Ovary (tissue), 9 donors: ENCODE measurements around the gene AMFR. TPM values are rescaled to one million over a fixed set of nuclear protein-coding genes. Genes with fewer than 3 reads are reported as not detected.

Experiments used
- DNase-seq, 5 donors: peaks; one replicate each; pipeline ENCODE4 v3.0.0-alpha.2; 2019 to 2020
- H3K27ac ChIP-seq, 2 donors: fragments of 200-600 bp; one replicate each; pipeline versions ENCODE4 v1.5.1 to v1.8.0; 2019 to 2022
- H3K27me3 ChIP-seq: fragments of 200-600 bp; one replicate; pipeline ENCODE4 v1.8.0; 2022
- H3K36me3 ChIP-seq: fragments of 200-600 bp; sonication (generic); one replicate; pipeline ENCODE4 v1.5.1; 2019
- H3K4me1 ChIP-seq: one replicate; pipeline ENCODE4 v1.8.1; 2013; ENCODE audit warnings: mild to moderate bottlenecking, moderate library complexity; ENCODE audit not compliant: insufficient read depth
- H3K4me3 ChIP-seq: fragments of 200-600 bp; sonication (generic); one replicate; pipeline ENCODE4 v1.5.1; 2017
- H3K9me3 ChIP-seq, 2 donors: fragments of 200-600 bp in 1 of 2; sonication (generic) in 1 of 2; one replicate each; pipeline versions ENCODE4 v1.5.1 to v1.8.1; 2013 to 2019; ENCODE audit warnings: mild to moderate bottlenecking in 1 of 2, moderate library complexity in 1 of 2
- EP300 ChIP-seq: sonication (generic); formaldehyde crosslinking; IDR thresholded peaks from one replicate; pipeline ENCODE4 v1.6.1; 2017; ENCODE audit warnings: antibody characterized with exemption
- POLR2A ChIP-seq: fragments of 450-650 bp; IDR thresholded peaks from one replicate; pipeline ENCODE4 v1.6.1; 2017; ENCODE audit warnings: antibody characterized with exemption, mild to moderate bottlenecking, moderate library complexity
- WGBS, 3 donors: extraction: QIAGEN DNeasy Blood & Tissue Kit in 1 of 3; methylation state at CpG; one replicate each; pipeline versions ENCODE4 v1.1.5 to v1.1.7; 2013 to 2017; 5-methylcytosine and 5-hydroxymethylcytosine counted together
- intact Hi-C, 4 donors: fragments of 100-400 bp; cut with DNase I; formaldehyde crosslinking; loops; one replicate each; pipeline versions ENCODE4 v1.11.0 to v1.15.1; 2022 to 2023
- polyA plus RNA-seq, 2 donors: library from polyadenylated mRNA; stranded (reverse); fragments of 200-250 nt in 1 of 2; fragments of 350-450 nt in 1 of 2; fragmentation: Illumina TruSeq in 1 of 2; extraction: RNeasy Lipid Tissue Mini Kit (QIAGEN cat#74804) in 1 of 2; gene quantifications; one replicate each; pipeline ENCODE4 v1.2.3, GENCODE V29; 2013 to 2014
- total RNA-seq, 7 donors: library from RNA; depleted of rRNA in 2 of 7; stranded (reverse); fragments of >200 nt in 2 of 7; fragmentation: NEBNext Ultra II Directional in 3 of 7; extraction: Animal tissue kit (Norgen Biotek cat#: 25700) in 3 of 7; gene quantifications; one replicate each; pipeline versions ENCODE4 v1.1.0 to v1.2.4, GENCODE V29; 2016 to 2023
- TF ChIP-seq, protein P1 (sequence below), 3 donors: fragments of 450-650 bp in 2 of 3; fragments of 200-600 bp in 1 of 3; IDR thresholded peaks; one replicate each; pipeline versions ENCODE4 v1.5.1 to v1.8.0; 2016 to 2022; ENCODE audit warnings: antibody characterized with exemption in 3 of 3, mild to moderate bottlenecking in 1 of 3
- donor health status: DM: no; HTN: no; CAD: no; lungs with moderate emphysema.
- donor health status: DM: no; HTN: no; CAD: no.
- donor health status: Bipolar disorder and iron deficiency.
- donor health status: DM: yes; HTN: yes; CAD: no.
- donor health status: DM: no; HTN: no; CAD: no.
- donor health status: DM: yes; HTN: yes; CAD: no.

AMFR gene
- total and polyA plus RNA-seq, 9 donors = 94.1 to 130 (median 107) TPM

- intact Hi-C loops = no loop called here
- no peaks in the 10 kb centered on the region for H3K4me1 ChIP-seq
- WGBS, 3 donors = 74 to 90% (median 87%) methylated on average over 4 of the region's 4 CpGs
- no peaks in the 10 kb centered on the region for H3K36me3 ChIP-seq
- TF ChIP-seq, protein P1, sequence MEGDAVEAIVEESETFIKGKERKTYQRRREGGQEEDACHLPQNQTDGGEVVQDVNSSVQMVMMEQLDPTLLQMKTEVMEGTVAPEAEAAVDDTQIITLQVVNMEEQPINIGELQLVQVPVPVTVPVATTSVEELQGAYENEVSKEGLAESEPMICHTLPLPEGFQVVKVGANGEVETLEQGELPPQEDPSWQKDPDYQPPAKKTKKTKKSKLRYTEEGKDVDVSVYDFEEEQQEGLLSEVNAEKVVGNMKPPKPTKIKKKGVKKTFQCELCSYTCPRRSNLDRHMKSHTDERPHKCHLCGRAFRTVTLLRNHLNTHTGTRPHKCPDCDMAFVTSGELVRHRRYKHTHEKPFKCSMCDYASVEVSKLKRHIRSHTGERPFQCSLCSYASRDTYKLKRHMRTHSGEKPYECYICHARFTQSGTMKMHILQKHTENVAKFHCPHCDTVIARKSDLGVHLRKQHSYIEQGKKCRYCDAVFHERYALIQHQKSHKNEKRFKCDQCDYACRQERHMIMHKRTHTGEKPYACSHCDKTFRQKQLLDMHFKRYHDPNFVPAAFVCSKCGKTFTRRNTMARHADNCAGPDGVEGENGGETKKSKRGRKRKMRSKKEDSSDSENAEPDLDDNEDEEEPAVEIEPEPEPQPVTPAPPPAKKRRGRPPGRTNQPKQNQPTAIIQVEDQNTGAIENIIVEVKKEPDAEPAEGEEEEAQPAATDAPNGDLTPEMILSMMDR (IDR thresholded peaks at IDR 0.05) = no peak
- no peak for TF ChIP-seq EP300
- TF ChIP-seq POLR2A = no peak
- no peak for DNase-seq
- no peaks in the 10 kb centered on the region for H3K27me3 ChIP-seq
- H3K27ac ChIP-seq = no peak overlapping the region
- no peak overlapping the region for H3K4me3 ChIP-seq
- H3K9me3 ChIP-seq = no peaks in the 10 kb centered on the region
Measured at GRCh38 chr16:56405977-56406672, 19.2 kb downstream of the AMFR start.

- TF ChIP-seq, protein P1 (IDR thresholded peaks at IDR 0.05) = no peak
- TF ChIP-seq POLR2A = no peak
- no peak for TF ChIP-seq EP300
- Histone ChIP-seq H3K9me3 (no peaks in the 10 kb centered on the region), H3K27me3 (no peaks in the 10 kb centered on the region), H3K27ac (no peak overlapping the region), H3K4me3 (no peak overlapping the region), H3K36me3 (no peaks in the 10 kb centered on the region), H3K4me1 (no peaks in the 10 kb centered on the region)
- intact Hi-C loops = loop anchor here in 1 of 4 donors (2.0 kb wide), 1 partner anchor 59 kb away; no protein-coding TSS in a partner anchor
- WGBS, 3 donors = 83 to 90% (median 89%) methylated on average over 5 of the region's 5 CpGs
- no peak for DNase-seq
Measured at GRCh38 chr16:56401482-56401881, 23.9 kb downstream of the AMFR start.

- Histone ChIP-seq H3K9me3 (no peaks in the 10 kb centered on the region), H3K4me1 (no peaks in the 10 kb centered on the region), H3K36me3 (no peaks in the 10 kb centered on the region), H3K4me3 (no peak overlapping the region), H3K27ac (no peak overlapping the region), H3K27me3 (no peaks in the 10 kb centered on the region)
- no peak for DNase-seq
- intact Hi-C loops = loop anchor here in 1 of 4 donors (2.0 kb wide), 1 partner anchor 58 kb away; no protein-coding TSS in a partner anchor
- no peak for TF ChIP-seq EP300
- TF ChIP-seq, protein P1 (IDR thresholded peaks at IDR 0.05) = no peak
- TF ChIP-seq POLR2A = no peak
- 64 to 89% (median 66%) methylated on average over 5 of the region's 5 CpGs for WGBS, 3 donors
Measured at GRCh38 chr16:56400458-56400857, 24.9 kb downstream of the AMFR start.

- H3K36me3 ChIP-seq = no peaks in the 10 kb centered on the region
- WGBS, 3 donors = 93 to 99% (median 94%) methylated on average over 2 of the region's 2 CpGs
- no peaks in the 10 kb centered on the region for H3K9me3 ChIP-seq
- H3K27me3 ChIP-seq = no peaks in the 10 kb centered on the region
- H3K27ac ChIP-seq = no peak overlapping the region
- intact Hi-C loops = no loop called here
- DNase-seq = no peak
- TF ChIP-seq EP300 (no peak), POLR2A (no peak)
- TF ChIP-seq, protein P1 (IDR thresholded peaks at IDR 0.05) = no peak
- no peak overlapping the region for H3K4me3 ChIP-seq
- H3K4me1 ChIP-seq = no peaks in the 10 kb centered on the region
Measured at GRCh38 chr16:56399486-56399885, 25.9 kb downstream of the AMFR start.
